SK-MEL-5 (cell line): ENCODE measurements around the gene SLIT3. TPM values are rescaled to one million over a fixed set of nuclear protein-coding genes. Genes with fewer than 3 reads are reported as not detected.

Source experiments
- DNase-seq: peaks from one replicate; pipeline ENCODE4 v3.0.0-alpha.2; 2016; ENCODE audit warnings: low read depth, low spot score
- in situ Hi-C: cut with HindIII; loops from 2 replicates; pipeline ENCODE4 v1.10.0; 2016; ENCODE audit warnings: low sequenced_read_pairs, high pct_unique_total_duplicates, low pct_unique_long_range_greater_than_20kb
- total RNA-seq: library from RNA; depleted of rRNA; stranded (reverse); fragments of >200 nt; shearing (Covaris generic); gene quantifications from 2 replicates; pipeline ENCODE4 v1.2.3, GENCODE V29; 2014

The SLIT3 gene
- total RNA-seq, 1 experiment from 2014 or later = 0.63 TPM

DNA sequence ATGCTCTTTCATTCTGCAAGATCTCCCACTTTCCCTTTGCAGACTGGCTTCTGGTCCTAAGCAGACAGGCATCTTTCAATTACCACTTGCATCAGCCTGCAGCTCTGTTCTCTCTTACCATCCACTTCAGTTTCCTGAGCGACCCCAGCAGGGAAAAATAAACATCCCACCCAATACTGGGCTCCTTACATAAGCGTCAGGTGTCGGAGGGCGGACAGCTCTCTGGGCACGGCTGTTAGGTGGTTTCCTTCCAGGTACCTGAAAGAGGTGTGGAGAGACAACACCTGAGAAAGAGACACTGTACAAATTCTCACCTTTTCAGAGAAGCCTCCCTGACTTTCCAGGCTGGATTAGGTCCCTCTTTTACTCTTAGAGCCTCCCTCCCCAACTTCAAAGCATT, 576.7 kb downstream of the SLIT3 start:
- in situ Hi-C loops = no loop called here
- no peak for DNase-seq

- DNase-seq = no peak
- in situ Hi-C loops = no loop called here
Observed at GRCh38 chr5:168723037-168723436, 577.9 kb downstream of the SLIT3 start.

DNA sequence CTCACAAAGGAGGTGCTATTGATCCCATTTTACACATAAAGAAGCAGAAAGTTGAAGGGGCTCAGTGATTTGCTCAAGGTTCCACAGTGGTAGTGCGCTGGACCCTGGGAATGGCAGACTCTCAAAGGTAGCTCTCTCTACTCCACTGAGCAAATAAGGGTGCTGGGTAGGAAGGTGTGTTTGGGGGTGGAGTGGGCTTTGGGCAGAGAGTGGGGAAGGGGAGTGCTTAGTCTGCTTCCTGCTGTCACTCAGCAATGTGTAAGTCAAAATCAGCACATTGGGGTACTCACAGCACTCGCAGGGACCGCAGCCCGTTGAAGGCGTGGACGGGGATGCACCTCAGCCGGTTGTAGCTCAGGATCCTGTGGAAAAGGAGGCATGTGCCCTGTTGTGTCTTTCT, 579.0 kb downstream of the SLIT3 start:
- in situ Hi-C loops = no loop called here
- DNase-seq = no peak

GRCh38 chr5:168721002-168721753, 579.8 kb downstream of the SLIT3 start:
- no peak for DNase-seq
- in situ Hi-C loops = no loop called here

- in situ Hi-C loops = no loop called here
- DNase-seq = no peak
Observed at GRCh38 chr5:168720575-168720974, 580.4 kb downstream of the SLIT3 start.

- no peak for DNase-seq
- in situ Hi-C loops = no loop called here
Observed at GRCh38 chr5:168714046-168714445, 586.9 kb downstream of the SLIT3 start.

DNA sequence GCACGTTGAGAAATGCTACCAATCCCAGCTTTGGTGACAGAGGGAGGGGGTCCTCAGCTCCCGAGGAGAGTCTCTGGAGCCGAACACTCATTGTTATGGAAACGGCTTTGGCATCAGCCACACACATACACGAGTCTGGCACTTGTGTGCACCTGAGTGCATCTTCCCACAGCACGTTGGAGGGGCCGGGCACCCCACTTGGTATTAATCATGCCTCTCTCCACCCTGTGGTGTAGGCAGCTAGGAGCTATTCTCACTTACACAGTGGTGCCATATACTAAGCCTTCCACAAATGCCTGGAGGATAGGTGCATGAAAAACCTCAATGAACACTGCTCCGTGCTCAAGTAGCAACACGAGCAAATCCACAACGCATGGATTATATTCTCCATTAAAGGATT, 587.9 kb downstream of the SLIT3 start:
- DNase-seq = no peak
- in situ Hi-C loops = no loop called here

DNA sequence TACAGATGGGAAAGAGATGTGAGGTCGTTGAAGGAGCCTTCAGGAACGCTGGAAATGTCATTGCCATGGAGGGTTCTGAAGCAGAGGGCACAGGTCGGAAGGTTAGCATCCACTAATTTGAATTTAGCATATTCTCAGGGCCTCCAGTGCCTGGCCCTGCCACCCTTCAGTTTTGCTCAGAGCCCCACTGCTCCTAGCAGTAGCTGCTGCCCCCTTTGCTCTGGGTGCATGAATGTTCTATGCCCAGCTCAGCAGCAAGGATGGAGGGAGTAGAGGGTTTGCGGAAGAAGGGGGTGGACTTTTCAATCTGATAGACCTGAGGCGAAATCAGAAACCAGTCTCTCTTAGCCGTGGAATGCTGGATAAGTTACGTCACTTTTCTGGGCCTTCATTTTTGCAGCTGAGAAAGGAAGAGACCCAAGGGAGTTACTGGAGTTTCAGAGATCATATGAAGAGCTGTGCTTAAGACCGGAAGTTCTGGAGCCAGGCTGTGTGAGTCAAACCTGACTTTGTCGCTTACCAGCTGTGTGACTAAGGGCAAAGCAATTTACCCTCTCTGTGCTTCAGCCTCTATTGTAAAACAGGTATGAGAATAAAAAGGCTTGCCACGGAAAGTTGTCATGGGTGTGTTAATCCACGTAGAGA, 588.5 kb downstream of the SLIT3 start:
- peak; percentile 29 for DNase-seq
- in situ Hi-C loops = no loop called here

GRCh38 chr5:168710706-168711105, 590.2 kb downstream of the SLIT3 start:
- in situ Hi-C loops = no loop called here
- no peak for DNase-seq

GRCh38 chr5:168707716-168708695, 592.9 kb downstream of the SLIT3 start:
- in situ Hi-C loops = no loop called here
- DNase-seq = no peak

DNA sequence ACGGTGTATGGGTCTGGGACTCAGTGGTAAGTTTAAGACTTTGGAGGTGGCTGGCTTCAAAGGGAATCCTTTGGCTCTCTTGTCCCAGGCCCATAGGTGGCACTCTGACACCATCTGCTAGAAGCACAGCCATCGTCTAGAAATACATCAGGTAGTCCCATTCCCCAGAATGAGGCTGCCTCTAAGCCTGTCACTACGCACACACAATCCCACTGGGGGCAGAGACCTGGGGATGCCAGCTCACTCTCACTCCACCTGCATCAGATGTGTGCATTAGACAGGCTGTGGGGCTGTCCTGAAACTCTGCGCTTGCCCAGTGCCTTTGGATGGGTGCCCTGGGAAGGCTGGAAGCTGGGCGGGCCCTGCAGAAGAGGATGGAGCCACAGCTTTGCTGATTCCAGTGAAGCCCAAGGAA, 594.3 kb downstream of the SLIT3 start:
- in situ Hi-C loops = no loop called here
- DNase-seq = peak; percentile 45

GRCh38 chr5:168705321-168705720, 595.6 kb downstream of the SLIT3 start:
- DNase-seq = no peak
- in situ Hi-C loops = no loop called here

DNA sequence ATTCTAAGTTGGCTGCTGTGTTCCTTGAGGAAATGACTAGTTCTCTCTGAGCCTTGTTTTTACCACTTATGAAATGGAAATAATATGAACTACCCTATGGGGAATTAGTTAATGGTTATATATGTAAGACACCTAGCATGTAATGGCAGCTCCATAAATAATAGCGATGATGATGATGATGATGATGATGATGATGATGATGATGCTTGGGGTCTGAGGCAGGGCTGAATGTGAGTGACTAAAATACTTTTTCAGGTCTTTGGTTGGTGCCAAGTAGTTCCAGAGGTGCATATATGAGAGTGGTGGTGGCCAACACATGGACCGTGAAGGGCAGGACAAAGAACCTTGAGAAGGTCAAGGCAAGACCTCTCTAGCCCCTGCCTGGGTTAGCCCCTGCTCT, 598.4 kb downstream of the SLIT3 start:
- DNase-seq = no peak
- in situ Hi-C loops = no loop called here

DNA sequence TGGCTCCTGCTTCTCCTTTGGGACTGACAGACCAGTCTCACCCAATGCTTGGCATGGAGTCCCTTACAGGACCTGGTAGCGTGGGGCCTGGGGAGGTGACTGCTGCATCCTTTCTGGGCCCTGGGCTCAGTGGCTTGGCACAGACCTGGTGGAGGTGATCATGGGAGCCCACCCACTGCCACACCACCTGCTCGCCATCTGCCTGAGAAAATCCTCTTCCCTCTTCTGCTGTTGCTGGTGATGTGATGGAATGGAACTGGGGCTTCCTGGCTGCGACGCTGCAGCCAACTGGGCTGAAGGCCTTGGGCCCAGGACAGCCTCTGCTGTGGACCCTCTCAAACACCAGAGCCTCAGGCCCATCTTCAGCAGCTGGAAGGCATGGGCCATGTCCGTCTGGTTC, 599.3 kb downstream of the SLIT3 start:
- in situ Hi-C loops = no loop called here
- no peak for DNase-seq

DNA sequence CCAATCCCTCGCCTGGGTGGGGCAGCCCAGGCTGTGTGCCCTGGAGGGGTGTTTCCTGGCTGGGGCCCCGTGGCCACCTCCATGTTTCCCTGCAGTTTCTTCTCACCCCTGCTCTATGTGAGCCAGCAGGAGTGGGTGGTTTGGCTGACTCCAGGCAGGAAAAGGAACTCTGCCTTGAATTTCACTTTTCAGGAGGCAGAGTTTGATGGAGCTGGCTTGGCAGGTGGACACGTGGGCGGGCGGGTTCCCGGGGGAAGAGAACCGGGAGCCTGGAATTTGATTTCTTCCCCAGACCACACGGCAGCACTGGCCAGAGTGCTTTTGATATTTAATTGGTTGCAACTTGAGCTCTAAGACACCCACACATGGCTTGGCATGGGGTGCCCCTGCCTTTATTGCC, 601.9 kb downstream of the SLIT3 start:
- DNase-seq = no peak
- in situ Hi-C loops = no loop called here

- in situ Hi-C loops = no loop called here
- DNase-seq = no peak
Observed at GRCh38 chr5:168697034-168697720, 603.8 kb downstream of the SLIT3 start.

GRCh38 chr5:168696611-168697010, 604.3 kb downstream of the SLIT3 start:
- no peak for DNase-seq
- in situ Hi-C loops = no loop called here
